Mesothelial cell of epicardium (in vitro differentiated cells): ENCODE results near the gene CBR4. TPM values are rescaled to one million over a fixed set of nuclear protein-coding genes. Genes with fewer than 3 reads are reported as not detected.

Source experiments
- DNase-seq, 2 experiments: peaks; one replicate each; pipeline ENCODE4 v3.0.0; 2021; ENCODE audit warnings: low spot score in 2 of 2; ENCODE audit not compliant: unreplicated experiment in 2 of 2
- H3K27ac Mint-ChIP-seq: 2 replicates; pipeline ENCODE4 v1.8.0; 2021; ENCODE audit warnings: mixed read lengths
- H3K27me3 Mint-ChIP-seq: 2 replicates; pipeline ENCODE4 v1.8.0; 2021; ENCODE audit warnings: low read depth, mixed read lengths
- H3K36me3 Mint-ChIP-seq: 2 replicates; pipeline ENCODE4 v1.8.0; 2021; ENCODE audit warnings: mixed read lengths
- H3K4me1 Mint-ChIP-seq: 2 replicates; pipeline ENCODE4 v1.8.0; 2021; ENCODE audit warnings: mixed read lengths
- H3K4me3 Mint-ChIP-seq: 2 replicates; pipeline ENCODE4 v1.8.0; 2021; ENCODE audit warnings: mild to moderate bottlenecking, moderate library complexity, mixed read lengths
- H3K9me3 Mint-ChIP-seq: 2 replicates; pipeline ENCODE4 v1.8.0; 2021; ENCODE audit warnings: mixed read lengths
- total RNA-seq: library from RNA; stranded (reverse); gene quantifications from 3 replicates; pipeline ENCODE4 v1.2.1, GENCODE V29; 2021
- TF ChIP-seq, protein P1 (sequence below): fragments of 200-600 bp; sonication (generic); IDR thresholded peaks from one replicate; pipeline ENCODE4 v1.5.0; 2021; ENCODE audit warnings: antibody characterized with exemption; ENCODE audit not compliant: unreplicated experiment

CBR4 gene
- total RNA-seq, 1 donor from 2014 or later, result 44.9 TPM

DNA sequence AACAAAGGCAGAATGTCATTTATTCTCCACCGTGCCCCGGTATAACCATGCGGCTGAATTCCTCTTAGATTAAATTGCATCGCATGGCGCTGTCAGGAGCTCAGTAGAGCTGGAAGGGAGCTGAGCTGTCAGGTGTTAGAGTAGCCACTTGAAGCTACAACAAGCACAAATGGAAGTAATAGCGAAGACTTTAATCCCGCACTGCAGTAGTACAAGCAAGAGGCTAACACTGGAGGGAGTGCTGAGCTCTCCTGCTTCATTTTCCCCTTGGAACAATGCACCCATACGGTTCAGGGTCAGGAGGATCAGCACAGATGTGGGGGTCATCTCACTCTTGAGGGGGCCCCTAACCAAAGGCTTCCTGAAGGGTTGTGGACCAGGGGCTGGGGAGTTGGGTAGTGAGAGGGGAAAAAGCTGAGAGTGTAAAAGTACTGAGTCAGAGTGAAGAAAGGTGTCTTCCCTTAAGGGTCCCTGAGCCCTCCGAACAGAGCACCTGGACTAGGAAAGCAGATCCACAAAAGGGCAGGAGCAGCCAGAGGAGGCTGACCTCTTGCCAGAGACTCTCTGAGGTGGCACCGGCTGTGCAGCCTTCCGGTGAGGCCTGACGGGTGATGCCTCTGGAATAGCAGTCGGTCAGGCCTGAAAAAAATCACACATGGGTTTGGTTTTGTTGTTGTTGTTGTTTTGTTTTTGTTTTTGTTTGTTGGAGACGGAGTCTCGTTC, 36.0 kb upstream of the CBR4 start:
- Mint-ChIP-seq H3K27me3 (no peaks in the 10 kb centered on the region), H3K4me3 (no peak overlapping the region), H3K9me3 (no peaks in the 10 kb centered on the region), H3K27ac (no peak overlapping the region), H3K4me1 (peaks cover 20% of the 10 kb centered on the region), H3K36me3 (no peaks in the 10 kb centered on the region)
- DNase-seq, result no peak
- TF ChIP-seq, protein P1, sequence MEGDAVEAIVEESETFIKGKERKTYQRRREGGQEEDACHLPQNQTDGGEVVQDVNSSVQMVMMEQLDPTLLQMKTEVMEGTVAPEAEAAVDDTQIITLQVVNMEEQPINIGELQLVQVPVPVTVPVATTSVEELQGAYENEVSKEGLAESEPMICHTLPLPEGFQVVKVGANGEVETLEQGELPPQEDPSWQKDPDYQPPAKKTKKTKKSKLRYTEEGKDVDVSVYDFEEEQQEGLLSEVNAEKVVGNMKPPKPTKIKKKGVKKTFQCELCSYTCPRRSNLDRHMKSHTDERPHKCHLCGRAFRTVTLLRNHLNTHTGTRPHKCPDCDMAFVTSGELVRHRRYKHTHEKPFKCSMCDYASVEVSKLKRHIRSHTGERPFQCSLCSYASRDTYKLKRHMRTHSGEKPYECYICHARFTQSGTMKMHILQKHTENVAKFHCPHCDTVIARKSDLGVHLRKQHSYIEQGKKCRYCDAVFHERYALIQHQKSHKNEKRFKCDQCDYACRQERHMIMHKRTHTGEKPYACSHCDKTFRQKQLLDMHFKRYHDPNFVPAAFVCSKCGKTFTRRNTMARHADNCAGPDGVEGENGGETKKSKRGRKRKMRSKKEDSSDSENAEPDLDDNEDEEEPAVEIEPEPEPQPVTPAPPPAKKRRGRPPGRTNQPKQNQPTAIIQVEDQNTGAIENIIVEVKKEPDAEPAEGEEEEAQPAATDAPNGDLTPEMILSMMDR, result no peak

DNA sequence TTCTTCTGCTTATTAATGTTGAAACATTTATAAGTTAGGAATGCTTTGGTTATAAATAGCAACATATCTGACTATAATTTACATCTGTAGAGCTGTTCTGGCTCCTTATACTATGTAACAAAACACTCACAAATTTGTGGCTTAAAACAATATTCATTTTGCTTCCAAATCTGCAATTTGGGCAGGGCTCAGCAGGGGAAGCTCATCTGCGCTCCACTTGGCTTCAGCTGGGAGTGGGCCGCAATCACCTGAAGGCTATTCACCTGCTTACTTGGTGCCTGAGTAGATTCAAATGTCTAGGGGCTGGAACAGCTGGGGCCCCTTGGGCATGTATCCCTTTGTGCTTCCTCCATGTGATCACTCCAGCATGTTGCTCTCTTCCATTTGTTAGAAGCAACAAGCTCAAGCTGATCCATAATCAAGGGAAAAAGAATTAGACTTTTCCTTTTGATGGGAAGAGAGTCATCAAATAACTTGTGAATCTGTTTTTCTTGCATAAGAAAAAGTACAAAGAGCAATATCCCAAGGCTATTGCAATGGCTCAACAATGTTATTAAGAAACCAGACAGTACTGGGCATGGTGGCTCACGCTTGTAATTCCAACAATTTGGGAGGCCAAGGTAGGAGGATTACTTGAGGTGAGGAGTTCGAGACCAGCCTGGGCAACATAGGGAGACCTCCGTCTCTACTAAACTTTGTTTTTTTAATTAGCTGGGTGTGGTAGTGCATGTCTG, 34.8 kb upstream of the CBR4 start:
- no peaks in the 10 kb centered on the region for H3K36me3 Mint-ChIP-seq
- H3K27me3 Mint-ChIP-seq, result no peaks in the 10 kb centered on the region
- H3K27ac Mint-ChIP-seq, result no peak overlapping the region
- TF ChIP-seq, protein P1, result no peak
- no peak for DNase-seq
- no peaks in the 10 kb centered on the region for H3K9me3 Mint-ChIP-seq
- peaks cover 9% of the 10 kb centered on the region for H3K4me1 Mint-ChIP-seq
- H3K4me3 Mint-ChIP-seq, result no peak overlapping the region

DNA sequence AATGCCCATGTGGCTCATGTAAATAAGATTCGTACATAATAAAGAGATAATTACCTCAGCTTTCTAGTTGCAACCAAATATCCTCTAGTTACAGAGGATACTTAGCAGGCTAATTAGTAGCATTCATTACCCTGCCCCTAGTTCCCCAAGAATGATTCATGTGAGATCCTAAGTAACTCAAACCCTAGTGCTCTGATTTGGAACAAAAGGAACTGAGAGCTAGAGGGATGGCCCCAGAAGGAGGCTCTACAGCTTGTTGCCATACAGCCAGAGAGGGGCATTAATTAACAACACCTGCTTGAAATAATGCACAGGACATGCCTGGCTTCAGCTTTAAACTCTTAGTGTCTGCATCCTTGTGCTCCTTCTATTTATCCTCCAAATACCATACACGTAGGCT, 32.6 kb upstream of the CBR4 start:
- peaks cover 16% of the 10 kb centered on the region for H3K4me1 Mint-ChIP-seq
- TF ChIP-seq, protein P1, result no peak
- no peak overlapping the region for H3K27ac Mint-ChIP-seq
- H3K27me3 Mint-ChIP-seq, result no peaks in the 10 kb centered on the region
- no peaks in the 10 kb centered on the region for H3K36me3 Mint-ChIP-seq
- H3K4me3 Mint-ChIP-seq, result no peak overlapping the region
- no peaks in the 10 kb centered on the region for H3K9me3 Mint-ChIP-seq
- no peak for DNase-seq

DNA sequence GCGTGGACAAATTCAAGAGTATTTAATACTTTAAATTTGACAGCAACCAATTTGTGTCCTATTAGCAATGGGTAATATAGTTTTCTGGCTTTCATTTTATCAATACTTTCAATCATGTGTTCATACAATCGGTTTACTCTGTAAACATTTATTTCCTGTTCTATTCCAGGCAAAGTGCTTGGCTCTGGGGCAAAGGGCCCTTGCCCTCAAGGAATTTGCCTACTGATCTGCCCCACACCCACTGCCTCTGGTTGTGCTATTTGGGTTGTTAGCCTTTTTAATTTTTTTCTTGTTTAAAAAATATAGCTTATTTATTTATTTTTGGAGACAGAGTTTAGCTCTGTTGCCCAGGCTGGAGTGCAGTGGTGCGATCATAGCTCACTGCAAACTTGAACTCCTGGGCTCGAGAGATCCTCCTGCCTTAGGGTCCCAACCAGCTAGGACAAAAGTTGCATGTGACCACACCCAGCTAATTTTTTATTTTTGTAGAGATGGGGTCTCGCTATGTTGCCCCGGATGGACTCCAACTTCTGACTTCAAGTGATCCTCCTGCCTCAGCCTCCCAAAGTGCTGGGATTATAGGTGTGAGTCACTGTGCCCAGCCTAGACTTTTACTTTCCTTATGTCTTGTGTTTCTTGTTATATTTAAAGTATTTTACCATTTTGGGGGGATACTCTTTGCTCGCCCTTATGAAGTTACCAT, 30.7 kb upstream of the CBR4 start:
- TF ChIP-seq, protein P1, result no peak
- Mint-ChIP-seq H3K27ac (no peak overlapping the region), H3K9me3 (no peaks in the 10 kb centered on the region), H3K4me1 (peaks cover 28% of the 10 kb centered on the region), H3K27me3 (no peaks in the 10 kb centered on the region), H3K4me3 (no peak overlapping the region), H3K36me3 (no peaks in the 10 kb centered on the region)
- no peak for DNase-seq

DNA sequence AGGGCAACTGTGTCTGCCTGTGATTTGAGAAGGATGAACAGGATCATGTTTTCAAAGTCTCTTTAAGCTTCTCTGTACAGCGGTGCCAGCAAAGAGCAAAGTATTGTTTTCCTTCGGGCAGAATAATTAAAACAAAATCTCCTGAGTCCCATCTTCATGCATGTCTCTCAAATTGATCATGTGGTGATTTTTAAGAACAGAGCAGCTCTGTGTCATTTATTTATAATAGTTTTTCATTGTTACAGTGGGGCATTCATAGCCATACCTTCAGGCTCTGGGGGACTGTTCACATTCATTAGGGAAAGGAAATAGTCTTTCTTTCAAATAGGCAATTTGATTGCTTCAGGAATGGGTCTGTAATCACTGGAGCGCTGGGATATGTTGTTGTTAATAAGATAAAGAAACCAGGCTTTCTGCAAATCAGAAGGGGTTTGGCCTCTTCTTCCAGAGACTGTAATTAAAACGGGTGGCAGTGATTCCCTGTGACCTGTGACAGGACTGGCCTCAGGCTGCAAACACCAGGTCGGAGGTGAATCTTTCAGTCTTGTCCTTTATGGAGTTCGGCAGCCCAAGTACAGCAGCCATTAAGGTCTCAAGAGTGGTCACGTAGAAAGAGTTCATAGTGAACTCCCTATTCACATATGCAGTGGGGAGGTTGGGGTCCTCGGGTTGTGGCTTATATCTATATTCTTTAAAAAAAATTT, 29.3 kb upstream of the CBR4 start:
- TF ChIP-seq, protein P1, result no peak
- Mint-ChIP-seq H3K4me1 (peaks cover 28% of the 10 kb centered on the region), H3K9me3 (no peaks in the 10 kb centered on the region), H3K27me3 (no peaks in the 10 kb centered on the region), H3K4me3 (no peak overlapping the region), H3K27ac (no peak overlapping the region), H3K36me3 (no peaks in the 10 kb centered on the region)
- no peak for DNase-seq
